ENCODE measurements around the gene SOS2. TPM values are rescaled to one million over a fixed set of nuclear protein-coding genes. Genes with fewer than 3 reads are reported as not detected.
"Not testable (repeated sequence)": the region's sequence is repeated elsewhere in the genome, so short reads cannot be mapped to it uniquely, and the experiment has no call there.

The SOS2 gene
- polyA plus RNA-seq, 3 donors = 9.3 to 24.3 (median 12.0) TPM

DNA sequence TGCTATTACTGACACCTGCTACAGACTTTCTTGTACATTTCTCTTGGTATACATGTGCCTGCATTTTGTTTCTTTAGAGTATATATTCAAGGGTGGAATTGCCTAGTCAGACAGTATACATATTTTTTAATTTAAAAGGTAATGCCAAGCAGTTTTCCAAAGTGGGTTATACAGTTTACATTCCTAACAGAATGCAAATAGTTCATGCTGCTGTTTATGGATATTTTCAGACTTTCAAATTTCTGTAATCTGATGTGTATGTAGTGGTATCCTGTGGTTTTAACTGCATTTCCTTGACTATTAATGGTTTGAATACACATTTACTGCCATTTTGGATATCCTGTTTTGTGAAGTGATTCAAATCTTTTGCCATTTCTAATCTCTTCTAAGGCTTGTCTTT, 59.5 kb downstream of the SOS2 start:
- H3K36me3 Mint-ChIP-seq = peaks cover 40 to 56% of the 10 kb centered on the region in 2 donors
- no peaks in the 10 kb centered on the region for H3K9me3 Mint-ChIP-seq
- no peak overlapping the region for H2AFZ ChIP-seq (ENCODE audit: insufficient read depth, low read depth, low read length, poor library complexity, severe bottlenecking)
- H3K4me3 ChIP-seq (replicated peaks in 1 of 3; ENCODE audit: low read depth in 2 of 3, low read length in 3 of 3) = no peak overlapping the region
- no peak for DNase-seq
- H4K20me1 ChIP-seq (ENCODE audit: insufficient read depth, low read length) = peaks cover 8% of the 10 kb centered on the region
- no peak overlapping the region for H3K9ac ChIP-seq (ENCODE audit: insufficient read depth, low read length, poor library complexity, severe bottlenecking)
- no peaks in the 10 kb centered on the region for H3K79me2 ChIP-seq (ENCODE audit: insufficient read depth, low read length)
- H3K27me3 Mint-ChIP-seq (ENCODE audit: low read depth in 3 of 3) = no peaks in the 10 kb centered on the region
- H3K27me3 ChIP-seq (ENCODE audit: control insufficient read depth in 2 of 2, insufficient read depth in 2 of 2, low read length in 2 of 2) = no peaks in the 10 kb centered on the region
- peak overlapping the region in 1 of 7 donors; percentile 73 for H3K27ac Mint-ChIP-seq
- H3K27ac ChIP-seq (ENCODE audit: low read depth in 1 of 2, low read length in 2 of 2) = no peak overlapping the region
- H3K4me2 ChIP-seq (replicated peaks; ENCODE audit: extremely low read depth, low read length, poor library complexity, severe bottlenecking) = no peak overlapping the region
- H3K4me1 Mint-ChIP-seq = no peaks in the 10 kb centered on the region
- intact Hi-C loops (cut with micrococcal nuclease) = no loop called here
- no peaks in the 10 kb centered on the region for H3K9me3 ChIP-seq (replicated peaks in 1 of 2; ENCODE audit: control insufficient read depth in 1 of 2, insufficient read depth in 1 of 2, low read length in 2 of 2)
- no peak overlapping the region for H3K4me3 Mint-ChIP-seq
- TF ChIP-seq CTCF (IDR thresholded peaks at IDR 0.05) = no peak
- peaks cover 52 to 87% of the 10 kb centered on the region in 2 donors for H3K36me3 ChIP-seq (replicated peaks in 1 of 2; ENCODE audit: control insufficient read depth in 1 of 2, insufficient read depth in 2 of 2, low read length in 2 of 2)
- H3K4me1 ChIP-seq (ENCODE audit: control insufficient read depth in 1 of 2, insufficient read depth in 2 of 2, low read length in 2 of 2) = no peaks in the 10 kb centered on the region

- intact Hi-C loops (cut with micrococcal nuclease); DNase-seq; H3K27me3 Mint-ChIP-seq (ENCODE audit: low read depth in 3 of 3); H3K4me2 ChIP-seq (replicated peaks; ENCODE audit: extremely low read depth, low read length, poor library complexity, severe bottlenecking); H3K9me3 ChIP-seq (replicated peaks in 1 of 2; ENCODE audit: control insufficient read depth in 1 of 2, insufficient read depth in 1 of 2, low read length in 2 of 2); H3K4me3 ChIP-seq (replicated peaks in 1 of 3; ENCODE audit: low read depth in 2 of 3, low read length in 3 of 3); H4K20me1 ChIP-seq (ENCODE audit: insufficient read depth, low read length); H3K79me2 ChIP-seq (ENCODE audit: insufficient read depth, low read length); H3K27me3 ChIP-seq (ENCODE audit: control insufficient read depth in 2 of 2, insufficient read depth in 2 of 2, low read length in 2 of 2); H3K9ac ChIP-seq (ENCODE audit: insufficient read depth, low read length, poor library complexity, severe bottlenecking); H3K4me1 ChIP-seq (ENCODE audit: control insufficient read depth in 1 of 2, insufficient read depth in 2 of 2, low read length in 2 of 2); H3K4me3 Mint-ChIP-seq; H3K9me3 Mint-ChIP-seq; H3K27ac ChIP-seq (ENCODE audit: low read depth in 1 of 2, low read length in 2 of 2); H2AFZ ChIP-seq (ENCODE audit: insufficient read depth, low read depth, low read length, poor library complexity, severe bottlenecking); H3K4me1 Mint-ChIP-seq: not testable (repeated sequence)
- H3K36me3 ChIP-seq (replicated peaks in 1 of 2; ENCODE audit: control insufficient read depth in 1 of 2, insufficient read depth in 2 of 2, low read length in 2 of 2) = peaks cover 38 to 84% of the 10 kb centered on the region in 2 donors
- H3K36me3 Mint-ChIP-seq = peaks cover 27 to 58% of the 10 kb centered on the region in 2 donors
- WGBS (ENCODE audit: insufficient coverage) = 93% methylated on average over 3 of the region's 4 CpGs
- peak overlapping the region in 1 of 7 donors; percentile 23 for H3K27ac Mint-ChIP-seq
These were observed 64.0 kb downstream of the SOS2 start for GRCh38 chr14:50167381-50167780.

All from CD14-positive monocyte (primary cell).